OCI-M1 (cell line): ENCODE results near the gene HS3ST5.
"Not testable (repeated sequence)": the region's sequence is repeated elsewhere in the genome, so short reads cannot be mapped to it uniquely, and the experiment has no call there.

ENCODE experiments used
- DNase-seq: peaks from one replicate; lab custom pipeline; 2025; lab: John Stamatoyannopoulos, UW

The HS3ST5 gene

GRCh38 chr6:114334237-114334636, 8.6 kb downstream of the HS3ST5 start:
- DNase-seq: no peak

GRCh38 chr6:114327074-114327473, 15.7 kb downstream of the HS3ST5 start:
- DNase-seq: peak; percentile 40

DNA sequence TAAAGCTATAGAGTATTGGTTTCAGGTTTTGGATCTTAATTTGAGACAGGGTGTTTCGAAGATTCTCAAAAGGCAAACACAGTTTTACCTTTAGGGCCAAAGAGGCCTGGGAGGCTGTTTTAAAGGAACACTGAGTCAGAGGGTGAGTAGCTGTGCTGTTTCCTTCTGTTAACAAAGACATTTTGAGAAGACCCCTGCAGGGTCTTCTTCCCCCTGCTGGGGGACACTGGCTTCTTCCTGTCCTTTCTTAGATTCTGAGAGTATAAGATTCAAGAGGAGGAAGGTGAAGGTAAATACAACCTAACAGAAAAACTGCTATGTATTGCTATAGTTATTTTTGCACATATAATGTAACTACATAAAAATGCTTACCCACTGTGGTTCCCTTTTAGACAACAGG, 19.0 kb downstream of the HS3ST5 start:
- DNase-seq: no peak

- no peak for DNase-seq
Observed at GRCh38 chr6:114319749-114320148, 23.1 kb downstream of the HS3ST5 start.

DNA sequence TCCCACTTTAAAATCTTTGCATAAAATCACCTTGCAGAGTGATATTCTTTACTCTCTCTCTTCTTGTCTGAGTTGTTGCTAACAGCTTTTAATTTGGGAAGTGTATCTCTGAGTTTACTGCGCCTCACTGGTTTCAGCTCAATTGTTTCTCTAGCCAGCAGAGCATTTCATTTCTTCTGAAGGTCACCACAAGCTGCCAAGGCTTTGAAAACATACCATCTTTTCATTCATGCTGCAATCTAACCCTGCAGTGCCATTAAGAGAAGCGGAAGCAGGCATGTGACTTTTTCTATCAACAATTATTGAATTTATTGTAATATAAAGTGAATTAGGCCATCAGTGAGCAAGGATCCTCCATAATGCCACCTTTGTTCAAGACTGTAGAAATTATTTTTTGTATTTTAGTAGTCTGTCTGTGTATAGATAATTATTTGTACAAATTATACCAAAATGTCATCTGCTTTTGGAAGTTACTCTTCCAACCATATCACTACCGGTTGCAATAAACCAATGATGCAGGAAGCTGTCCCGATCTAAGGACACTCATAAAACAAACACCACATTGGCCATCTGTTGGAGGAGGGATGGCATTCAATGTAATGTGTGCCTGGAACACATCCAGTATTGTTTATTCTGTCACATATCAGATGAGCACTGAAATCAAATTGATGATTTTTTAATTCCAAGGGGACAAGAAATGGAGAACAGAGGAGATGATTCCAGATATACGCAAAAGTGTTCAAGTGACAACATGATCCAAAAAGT, 26.8 kb downstream of the HS3ST5 start:
- no peak for DNase-seq

DNA sequence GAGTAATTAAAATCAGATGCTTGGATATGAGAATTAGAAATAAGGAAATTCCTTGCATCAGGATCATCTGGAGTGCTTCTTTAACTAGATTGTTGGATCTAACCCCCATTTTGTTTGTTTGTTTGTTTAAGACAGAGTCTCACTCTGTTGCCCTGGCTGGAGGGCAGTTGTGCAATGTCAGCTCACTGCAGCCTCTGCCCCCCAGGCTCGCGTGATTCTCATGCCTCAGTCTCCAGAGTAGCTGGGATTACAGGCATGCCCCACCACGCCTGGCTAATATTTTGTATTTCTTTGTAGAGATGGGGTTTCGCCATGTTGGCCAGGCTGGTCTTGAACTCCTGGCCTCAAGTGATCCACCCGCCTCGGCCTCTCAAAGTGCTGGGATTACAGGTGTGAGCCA, 29.0 kb downstream of the HS3ST5 start:
- not testable (repeated sequence) for DNase-seq

DNA sequence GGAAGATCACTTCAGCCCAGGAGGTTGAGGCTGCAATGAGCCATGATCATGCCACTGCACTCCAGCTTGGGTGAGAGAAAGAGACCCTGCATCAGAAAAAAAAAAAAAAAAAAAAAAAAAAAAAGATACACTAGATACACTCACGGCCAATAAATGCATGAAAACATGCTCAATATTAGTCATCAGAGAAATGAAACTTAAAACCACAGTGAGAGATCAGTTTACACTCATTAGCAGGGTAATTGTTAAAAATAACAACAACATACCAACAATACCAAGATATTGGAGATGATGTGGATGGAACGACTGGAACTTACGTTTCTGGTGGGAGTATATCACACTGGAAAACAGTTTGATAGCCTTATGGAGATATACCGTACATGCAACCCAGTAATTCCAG, 29.9 kb downstream of the HS3ST5 start:
- DNase-seq: no peak

- DNase-seq: no peak
Observed at GRCh38 chr6:114310053-114310452, 32.8 kb downstream of the HS3ST5 start.

GRCh38 chr6:114304304-114304887, 38.4 kb downstream of the HS3ST5 start:
- DNase-seq: peak; percentile 78

GRCh38 chr6:114301596-114302219, 41.1 kb downstream of the HS3ST5 start:
- DNase-seq: no peak

GRCh38 chr6:114297135-114297534, 45.7 kb downstream of the HS3ST5 start:
- no peak for DNase-seq

GRCh38 chr6:114292431-114292830, 50.4 kb downstream of the HS3ST5 start:
- DNase-seq: no peak

DNA sequence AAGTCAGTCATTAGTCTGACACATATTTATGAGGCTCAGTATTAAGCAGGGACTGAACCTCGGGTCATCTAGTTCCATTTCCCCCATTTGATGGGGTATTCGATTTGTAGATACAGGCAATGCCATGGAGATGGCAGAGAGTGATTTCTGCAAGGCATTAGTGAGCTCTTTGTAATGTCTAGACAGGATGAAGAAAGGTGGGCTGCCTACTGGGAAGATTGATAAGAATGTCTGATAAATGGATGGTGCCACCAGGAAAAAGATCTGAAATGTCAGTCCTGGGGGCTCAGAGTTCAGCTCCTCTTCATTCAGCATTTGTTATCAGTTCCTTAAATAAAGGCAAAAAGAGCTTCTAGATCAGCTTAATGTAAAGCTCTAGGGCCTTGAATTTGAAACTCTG, 51.4 kb downstream of the HS3ST5 start:
- no peak for DNase-seq

DNA sequence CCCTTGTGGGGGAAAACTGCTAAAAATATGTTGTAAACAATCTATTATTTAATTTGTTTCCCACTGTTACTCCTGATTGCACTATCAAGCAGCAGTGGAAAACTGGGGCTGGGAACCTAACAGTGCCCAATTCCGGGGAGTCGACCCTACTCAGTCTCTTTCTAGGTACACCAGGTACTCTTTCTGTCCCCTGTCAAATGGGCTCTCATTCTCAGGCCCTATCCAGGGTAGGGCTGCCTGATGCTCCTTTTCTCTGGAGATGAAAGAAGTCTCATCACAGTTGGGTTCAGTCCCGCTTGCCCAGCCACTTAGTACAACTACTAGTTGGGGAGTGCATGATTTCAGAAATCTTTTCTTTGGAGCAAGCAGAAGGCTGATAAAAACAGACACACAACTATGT, 52.0 kb downstream of the HS3ST5 start:
- DNase-seq: no peak

GRCh38 chr6:114288701-114289495, 53.9 kb downstream of the HS3ST5 start:
- no peak for DNase-seq

GRCh38 chr6:114287461-114287860, 55.4 kb downstream of the HS3ST5 start:
- no peak for DNase-seq

DNA sequence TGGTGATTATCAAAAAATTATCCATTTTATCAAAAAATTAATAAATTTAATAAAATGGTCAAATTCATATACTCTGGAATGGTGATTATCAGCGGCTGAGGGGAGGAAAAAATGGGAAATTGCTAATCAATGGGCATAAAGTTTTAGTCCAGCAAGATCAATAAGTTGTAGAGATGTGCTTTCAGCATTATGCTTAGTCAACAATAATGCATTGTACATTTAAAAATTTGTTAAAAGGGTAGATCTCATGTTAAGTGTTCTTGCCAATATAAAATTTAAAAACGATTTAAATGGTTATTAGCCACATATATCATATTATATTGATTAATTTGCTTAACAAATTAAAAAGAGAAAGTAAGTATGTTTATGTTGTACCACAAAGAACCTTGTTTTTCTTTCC, 56.6 kb downstream of the HS3ST5 start:
- DNase-seq: no peak

GRCh38 chr6:114284281-114284680, 58.5 kb downstream of the HS3ST5 start:
- no peak for DNase-seq

DNA sequence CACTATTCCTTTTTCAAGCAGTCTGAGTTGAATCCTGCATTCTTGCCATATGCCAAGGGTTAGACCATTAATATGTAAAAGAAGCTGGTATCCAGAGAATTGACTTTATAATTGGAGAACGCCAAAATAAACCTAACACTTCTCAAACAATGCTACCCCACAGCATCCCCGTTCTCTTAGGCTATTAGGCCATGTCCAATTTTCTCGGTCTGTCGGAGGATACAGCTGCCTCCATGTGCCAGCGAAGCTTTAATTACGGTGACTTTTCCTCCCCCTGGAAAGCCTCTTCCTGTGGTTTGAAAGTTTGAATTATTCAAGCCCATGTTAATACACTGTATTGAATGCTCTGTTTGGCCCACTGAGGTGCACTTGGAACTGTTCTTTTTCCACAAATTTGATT, 60.5 kb downstream of the HS3ST5 start:
- no peak for DNase-seq

DNA sequence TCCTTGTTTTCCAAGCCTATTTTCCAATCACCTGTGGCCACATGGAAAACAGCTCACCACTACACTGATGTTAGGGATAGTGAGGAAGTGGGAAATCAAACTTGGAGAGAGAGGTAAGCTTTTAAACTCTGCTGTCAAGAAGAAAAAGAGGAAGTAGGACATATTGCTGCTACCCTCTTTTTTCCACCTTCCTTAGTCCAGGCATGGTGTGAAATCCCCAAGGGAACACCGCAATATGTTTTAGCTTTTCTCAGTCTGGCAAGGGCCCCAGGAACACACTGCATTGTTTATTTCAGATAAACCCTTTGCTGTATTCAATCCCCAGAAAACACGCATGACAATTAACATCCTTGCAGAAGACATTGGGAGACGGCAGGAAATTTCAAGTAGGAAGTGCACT, 61.3 kb downstream of the HS3ST5 start:
- peak; percentile 24 for DNase-seq

DNA sequence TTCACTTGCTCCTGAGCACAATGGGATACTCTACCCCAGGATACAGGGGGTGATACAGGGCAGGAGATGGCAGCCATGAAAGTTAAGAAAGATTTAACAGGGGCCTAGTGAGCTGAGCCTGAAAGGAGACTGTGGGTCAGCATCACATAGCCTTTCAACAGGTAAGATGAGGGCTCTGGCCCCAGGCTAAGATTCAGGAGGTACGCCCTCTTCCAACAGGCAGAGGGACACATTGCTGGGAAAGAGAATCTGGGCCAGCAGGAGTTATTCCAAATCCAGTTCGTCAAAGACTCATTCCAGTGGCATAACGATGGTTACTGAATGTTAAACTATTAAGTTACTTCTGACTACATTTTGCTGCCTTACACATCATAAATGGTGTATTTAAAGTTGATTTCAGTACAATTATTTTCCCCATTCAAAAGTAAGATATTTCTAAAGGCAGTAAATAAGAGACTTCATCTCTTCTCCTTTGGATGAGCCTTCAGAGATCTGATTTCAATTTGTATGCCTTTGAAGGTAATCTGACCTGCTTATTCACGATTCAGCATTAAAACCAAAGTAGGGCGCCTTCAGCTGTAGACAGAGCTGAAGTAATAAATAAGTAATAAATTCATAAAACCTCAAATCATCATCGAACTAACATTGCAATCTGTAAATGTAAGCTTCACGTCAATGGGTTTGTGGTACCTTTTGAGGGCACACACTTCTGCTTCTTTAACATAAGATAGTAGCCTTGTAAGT, 62.4 kb downstream of the HS3ST5 start:
- no peak for DNase-seq

DNA sequence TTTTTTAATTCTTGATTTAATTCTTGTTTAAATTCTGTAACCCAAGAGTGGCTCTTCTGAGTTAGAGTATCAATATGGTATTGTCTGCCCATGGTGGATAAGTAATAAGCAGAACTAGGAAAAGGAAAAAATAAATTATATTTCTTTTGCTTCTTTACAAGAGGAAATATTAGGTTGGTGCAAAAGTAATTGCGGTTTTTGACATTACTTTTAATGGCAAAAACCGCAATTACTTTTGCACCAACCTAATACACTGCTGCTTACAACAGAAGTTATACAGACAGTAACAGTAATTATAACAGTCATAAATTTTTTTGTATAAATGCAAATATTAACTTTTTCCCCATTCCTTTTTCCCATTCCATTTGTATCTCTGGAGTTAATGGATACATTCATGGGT, 65.6 kb downstream of the HS3ST5 start:
- DNase-seq: peak; percentile 25
